Measurements from ENCODE around the gene ZNF714. TPM values are rescaled to one million over a fixed set of nuclear protein-coding genes. Genes with fewer than 3 reads are reported as not detected.

ZNF714 gene
- total and polyA plus RNA-seq, 10 of the 15 experiments (the other 5 are each of a cell fraction or from before 2014, with no cell fraction given) = 4.9 to 13.2 (median 9.1) TPM

- TF ChIP-seq MLLT1 (IDR thresholded peaks at IDR 0.05) = no peak
- no peak for TF ChIP-seq TAF1 (IDR thresholded peaks at IDR 0.05; ENCODE audit: borderline replicate concordance, low read depth, low read length)
- TF ChIP-seq CBX5 (IDR thresholded peaks at IDR 0.05; ENCODE audit: low read depth) = no peak
These were observed 33.4 kb downstream of the ZNF714 start (continued) for GRCh38 chr19:21115430-21115829.

- no TSS peak for BruUV-seq (replicated peaks)
- CTCF ChIA-PET = no interaction called here
- TF ChIP-seq BRCA1 (IDR thresholded peaks at IDR 0.05; ENCODE audit: low read depth, low read length) (no peak), ETV6 (conservative IDR thresholded peaks at IDR 0.05 in 1 of 2, IDR thresholded peaks at IDR 0.05 in 1 of 2; ENCODE audit: borderline replicate concordance in 1 of 2, low read depth in 1 of 2) (no peak), CREM (IDR thresholded peaks at IDR 0.05; ENCODE audit: low read depth) (no peak), ATF7 (IDR thresholded peaks at IDR 0.05; ENCODE audit: low read depth) (no peak), ZNF622 (IDR thresholded peaks at IDR 0.05) (no peak), PBX3 (IDR thresholded peaks at IDR 0.05; ENCODE audit: insufficient replicate concordance, low read depth, low read length) (no peak), NFYB (IDR thresholded peaks at IDR 0.05; ENCODE audit: insufficient read depth, low read depth, low read length) (no peak), TARDBP (IDR thresholded peaks at IDR 0.05; ENCODE audit: borderline replicate concordance) (no peak), SMAD1 (IDR thresholded peaks at IDR 0.05; ENCODE audit: low read depth, partially characterized antibody) (no peak), ZNF687 (IDR thresholded peaks at IDR 0.05) (no peak), FOS (IDR thresholded peaks at IDR 0.05; ENCODE audit: borderline replicate concordance, extremely low read depth, insufficient read length) (no peak), SIX5 (IDR thresholded peaks at IDR 0.05; ENCODE audit: low read depth, low read length, severe bottlenecking) (no peak), JUNB (IDR thresholded peaks at IDR 0.05) (no peak)
These were observed 35.3 kb downstream of the ZNF714 start for GRCh38 chr19:21117041-21117907.

More at GRCh38 chr19:21117041-21117907, 35.3 kb downstream of the ZNF714 start:
- no peaks in the 10 kb centered on the region for H3K27me3 ChIP-seq (replicated peaks in 1 of 2; ENCODE audit: control insufficient read depth in 2 of 2, insufficient read depth in 2 of 2, low read length in 1 of 2)
- no peak overlapping the region for H3K4me2 ChIP-seq (ENCODE audit: control insufficient read depth, insufficient read depth)
- H3K9ac ChIP-seq (ENCODE audit: control insufficient read depth, insufficient read depth, low read length) = no peak overlapping the region
- ATAC-seq (no peak), FAIRE-seq (no peak), DNase-seq (ENCODE audit: low read depth, low spot score) (no peak)
- H3K4me1 ChIP-seq (ENCODE audit: control insufficient read depth, insufficient read depth, low read length) = no peaks in the 10 kb centered on the region
- H4K20me1 ChIP-seq (ENCODE audit: control insufficient read depth, insufficient read depth) = no peaks in the 10 kb centered on the region
- in situ Hi-C loops (cut with MboI) = no loop called here
- SMC1A ChIA-PET (ENCODE audit: uncharacterized antibody, unreplicated experiment) = no interaction called here
- H3K36me3 ChIP-seq (ENCODE audit: control insufficient read depth in 2 of 2, insufficient read depth in 2 of 2, low read length in 1 of 2) = no peaks in the 10 kb centered on the region; a peak in 1 of 4 replicates
- POLR2A ChIA-PET = no interaction called here
- intact Hi-C loops (cut with micrococcal nuclease; ENCODE audit: unreplicated experiment) = no loop called here
- H3K27ac ChIP-seq (ENCODE audit: control insufficient read depth, insufficient read depth) = no peak overlapping the region
- H2AFZ ChIP-seq (ENCODE audit: control insufficient read depth, low read depth, low read length) = no peak overlapping the region
- H3K4me3 ChIP-seq = no peak overlapping the region
- peaks cover 5% of the 10 kb centered on the region; the same call in 1 of the 3 replicates for H3K9me3 ChIP-seq (replicated peaks; ENCODE audit: control insufficient read depth, insufficient read depth, low read length)
- H3K79me2 ChIP-seq (ENCODE audit: control insufficient read depth, insufficient read depth, low read length) = no peaks in the 10 kb centered on the region
- RAD21 ChIA-PET (ENCODE audit: unreplicated experiment) = no interaction called here
- 54% methylated on average over 2 of the region's 2 CpGs for WGBS (ENCODE audit: insufficient coverage, insufficient replicate concordance, low lambda C conversion rate, missing lambda C conversion rate)
